Right hindlimb (tissue), 1 donor: ENCODE measurements around the gene ACSL1.

ENCODE experiments used
- DNase-seq: peaks from one replicate; pipeline ENCODE4 v3.0.0-alpha.2; 2018

The ACSL1 gene

DNA sequence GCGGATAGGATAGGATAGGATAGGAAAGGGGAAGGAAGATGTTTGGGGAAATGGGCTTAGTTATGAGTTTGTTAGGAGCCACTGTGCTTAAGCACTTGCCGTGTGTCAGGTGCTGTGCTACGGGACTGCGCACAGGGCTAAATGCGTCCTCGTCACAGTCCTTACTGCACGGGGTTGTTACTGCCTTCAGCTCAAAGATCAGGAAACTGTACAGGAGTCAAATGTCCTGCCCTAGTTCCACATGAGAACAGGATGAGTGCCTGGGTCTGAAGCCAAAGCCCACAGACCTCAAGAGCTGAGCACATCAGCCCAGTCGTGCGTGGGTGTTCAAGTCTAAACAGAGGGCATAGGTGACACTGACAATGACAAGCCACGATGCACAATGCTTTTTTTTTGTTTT is 15.0 kb downstream of the ACSL1 start:
- DNase-seq, result no peak

DNA sequence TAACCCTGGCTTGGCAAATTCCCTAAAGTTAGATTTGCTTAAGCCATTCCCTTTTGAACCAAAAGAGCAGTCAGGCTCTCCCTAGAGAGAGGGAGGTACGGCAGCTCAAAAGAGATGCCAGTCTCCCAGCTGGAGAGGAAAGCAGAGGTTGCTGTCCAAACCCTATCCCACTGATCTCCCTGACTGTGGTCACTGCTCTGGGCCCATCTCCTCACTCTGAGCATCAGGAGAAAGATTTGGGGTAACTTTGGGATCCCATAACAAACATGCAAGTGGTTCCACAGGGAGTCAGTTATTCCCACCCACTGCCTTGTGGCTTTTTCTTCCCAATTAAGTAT is 17.1 kb downstream of the ACSL1 start:
- DNase-seq, result no peak

DNA sequence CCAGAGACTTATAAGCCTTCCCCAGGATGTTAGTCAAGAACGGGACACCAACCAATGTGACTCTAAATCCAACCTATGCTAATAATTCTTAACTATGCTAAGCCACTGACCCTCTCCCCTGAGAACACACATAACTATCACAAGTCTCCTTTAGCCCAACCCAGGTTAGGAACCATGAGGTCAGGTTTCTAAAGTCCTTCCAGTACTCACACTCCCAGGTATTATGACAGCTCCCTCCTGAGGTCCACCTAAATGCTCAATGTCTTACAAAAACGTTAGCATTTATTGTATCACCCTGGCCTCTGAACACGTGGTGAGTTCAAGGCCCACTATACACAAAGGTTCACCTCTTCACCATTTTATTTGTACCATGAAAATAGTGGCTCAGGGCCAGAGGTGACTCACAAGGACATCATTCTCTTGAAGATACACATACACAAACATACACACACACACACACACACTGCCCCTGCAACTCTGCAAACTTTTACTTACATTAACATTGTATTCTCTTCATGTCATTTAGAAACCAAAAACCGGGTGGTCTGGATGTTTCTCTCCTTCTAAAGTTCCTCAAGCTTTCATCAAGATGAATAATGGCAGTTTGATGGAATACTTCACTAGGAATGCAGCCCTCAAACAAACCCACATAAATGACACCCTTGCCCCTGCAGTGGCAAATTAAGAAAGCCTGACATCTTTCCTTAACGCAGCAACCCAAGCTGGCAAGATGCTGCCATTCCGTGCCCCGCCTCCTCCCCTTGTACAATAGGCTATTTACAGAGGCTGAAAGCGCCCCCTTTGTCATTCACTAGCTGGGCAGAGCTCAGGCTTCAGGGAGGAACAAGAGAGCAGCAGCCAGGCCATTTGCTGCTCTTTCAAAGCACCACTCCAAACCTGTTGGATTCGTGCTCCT is 17.7 kb downstream of the ACSL1 start:
- peak; percentile 34 for DNase-seq

DNA sequence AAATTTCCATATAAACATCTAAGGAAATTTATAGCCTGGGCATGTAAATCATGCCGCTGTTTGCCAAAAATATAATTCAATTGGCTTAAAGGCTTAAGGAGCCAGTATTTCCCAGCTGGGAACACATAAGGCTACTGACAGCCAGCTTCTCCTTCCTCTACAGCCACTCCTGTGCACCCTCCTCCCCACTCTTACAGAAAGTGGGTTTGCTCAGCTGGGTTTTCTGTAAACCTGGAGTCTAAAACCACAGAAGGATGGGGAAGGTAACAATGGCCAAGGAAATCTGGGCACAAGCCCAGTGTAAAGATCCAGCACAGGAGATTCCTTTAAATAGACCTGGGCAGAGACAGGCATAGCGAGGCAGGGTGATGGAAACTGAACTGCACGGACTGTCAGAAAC is 18.5 kb downstream of the ACSL1 start:
- no peak for DNase-seq

DNA sequence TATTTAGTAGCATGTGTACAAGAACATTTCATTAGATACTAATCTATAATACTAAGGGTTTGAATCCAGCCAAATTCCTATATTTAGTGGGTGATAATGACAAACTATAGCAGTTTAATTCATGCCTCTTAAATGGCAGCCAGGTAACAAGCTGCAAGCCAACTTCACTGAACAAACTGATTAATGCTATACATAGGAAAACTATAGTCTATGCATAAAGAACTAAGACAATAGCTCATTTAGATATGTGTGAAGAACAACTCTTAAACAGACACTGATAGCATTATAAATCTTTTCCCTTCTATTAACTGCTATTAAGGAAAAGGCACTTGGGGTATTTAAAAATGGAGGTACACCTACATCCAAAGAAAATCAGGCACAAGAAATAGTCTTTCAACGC is 19.1 kb downstream of the ACSL1 start:
- DNase-seq, result no peak

DNA sequence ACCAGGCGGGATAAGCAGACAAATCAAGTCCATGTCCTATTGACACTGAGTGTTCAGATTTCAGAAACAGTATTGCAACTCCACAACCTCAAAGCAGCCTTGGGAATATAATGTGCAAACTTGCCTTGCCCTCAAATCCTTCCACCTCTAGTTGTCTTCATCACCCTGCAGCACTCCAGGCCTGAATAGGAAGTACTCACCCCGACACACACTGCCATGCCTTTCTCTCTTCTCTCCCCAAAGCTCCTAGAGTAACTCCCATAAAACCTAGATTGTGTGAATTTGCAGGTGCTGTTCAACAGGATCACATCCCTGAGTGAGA is 19.6 kb downstream of the ACSL1 start:
- no peak for DNase-seq

DNA sequence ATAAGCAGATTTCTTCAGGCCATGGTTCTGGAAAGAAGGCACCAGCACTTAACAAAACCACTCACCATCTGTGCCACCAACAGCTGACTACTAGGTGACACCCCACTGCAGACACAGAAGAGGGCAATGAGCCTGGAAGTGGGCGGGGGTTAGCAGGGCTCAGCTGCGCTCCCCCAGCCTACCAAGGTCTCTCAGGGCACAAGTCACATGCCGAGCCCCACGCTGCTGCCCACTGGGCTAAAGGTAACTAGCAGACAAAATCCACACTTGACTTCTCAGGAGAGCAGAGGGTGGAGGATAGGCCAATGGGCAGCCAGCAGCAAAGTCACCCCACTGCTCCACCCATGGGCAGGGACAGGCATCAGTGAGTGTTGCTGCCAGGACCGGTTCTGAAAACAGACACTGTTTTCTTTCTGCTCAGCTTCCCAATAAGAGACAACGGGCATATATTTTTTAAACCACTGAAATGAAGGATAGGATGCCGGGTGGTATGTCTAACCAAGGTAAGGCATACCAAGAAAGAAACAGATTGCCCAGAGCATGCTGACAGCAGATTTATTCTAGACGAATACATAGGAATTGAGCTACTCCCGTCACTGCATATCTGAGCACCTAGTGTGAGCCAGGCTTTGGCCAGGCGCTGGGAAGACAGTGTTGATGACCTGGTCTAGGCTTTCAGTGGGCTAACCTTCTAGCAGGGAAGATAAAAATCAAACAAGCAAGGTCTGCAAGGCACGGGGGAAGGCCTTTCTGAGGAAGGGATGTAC is 20.1 kb downstream of the ACSL1 start:
- peak; percentile 34 for DNase-seq

DNA sequence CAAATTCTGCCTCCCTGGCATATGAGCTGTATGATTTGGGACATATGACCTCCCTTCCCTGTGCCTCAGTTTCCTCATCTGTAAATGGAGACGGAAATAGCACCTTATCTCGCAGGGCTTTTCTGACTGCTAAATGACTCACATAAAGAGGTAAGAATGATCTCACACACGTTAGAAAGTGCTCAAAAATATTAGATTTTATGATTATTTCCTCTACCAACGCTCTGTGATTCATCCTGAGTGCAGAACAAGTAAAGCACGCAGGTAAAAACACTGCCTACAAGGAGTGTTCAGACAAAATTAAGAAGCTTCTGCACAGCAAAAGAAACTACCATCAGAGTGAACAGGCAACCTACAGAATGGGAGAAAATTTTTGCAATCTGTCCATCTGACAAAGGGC is 21.1 kb downstream of the ACSL1 start:
- DNase-seq, result no peak

DNA sequence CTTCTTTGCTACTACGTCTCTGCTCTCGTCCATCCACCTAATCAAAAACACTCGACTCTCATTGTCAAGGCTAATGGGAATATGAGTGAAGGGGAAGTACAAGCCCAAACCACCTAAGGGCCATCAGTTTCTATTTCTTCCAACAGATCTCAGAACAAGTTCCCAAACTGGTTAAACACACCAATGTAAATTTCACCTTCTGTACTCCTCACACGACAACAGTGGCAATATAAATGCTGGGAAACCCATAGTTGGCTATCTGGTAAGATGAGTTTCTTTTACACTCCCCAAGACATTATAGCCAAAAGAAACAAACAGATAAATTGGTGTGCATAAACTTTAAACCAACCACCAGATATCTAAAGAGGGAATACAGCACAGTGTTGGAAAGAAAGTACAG is 21.9 kb downstream of the ACSL1 start:
- no peak for DNase-seq

DNA sequence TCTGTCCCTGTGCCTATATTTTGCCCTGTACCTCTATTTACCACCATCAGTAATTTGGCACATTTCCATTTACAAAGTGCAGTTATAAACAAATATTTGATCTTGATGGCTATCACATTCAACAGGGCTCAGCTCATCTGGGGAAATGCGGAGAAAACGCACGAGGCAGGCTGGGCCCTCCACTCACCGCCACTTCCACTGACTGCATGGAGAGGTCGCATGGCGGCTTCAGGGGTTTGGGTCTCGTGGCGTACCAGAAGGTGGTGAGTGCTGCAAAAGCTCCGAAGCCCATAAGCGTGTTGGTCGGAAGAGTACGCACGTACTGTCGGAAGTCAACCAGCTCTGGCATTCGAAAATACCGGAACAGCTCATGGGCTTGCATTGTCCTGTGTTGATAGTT is 22.6 kb downstream of the ACSL1 start:
- DNase-seq, result no peak

DNA sequence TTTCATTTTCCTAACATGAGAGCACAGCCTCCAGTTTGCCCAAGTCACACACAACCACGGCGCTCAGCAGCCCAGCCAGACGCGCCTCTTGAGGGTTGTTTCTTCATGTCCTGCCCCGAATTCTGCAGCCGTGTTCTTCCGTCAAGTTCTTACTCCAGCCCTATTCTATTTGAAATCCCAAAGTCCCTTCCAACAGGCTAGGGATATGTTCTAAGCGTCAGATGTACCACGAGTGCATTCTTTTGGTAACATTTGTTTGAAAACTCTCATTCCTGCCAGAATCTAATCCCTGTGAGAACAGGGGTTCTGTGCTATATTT is 23.1 kb downstream of the ACSL1 start:
- DNase-seq, result no peak

DNA sequence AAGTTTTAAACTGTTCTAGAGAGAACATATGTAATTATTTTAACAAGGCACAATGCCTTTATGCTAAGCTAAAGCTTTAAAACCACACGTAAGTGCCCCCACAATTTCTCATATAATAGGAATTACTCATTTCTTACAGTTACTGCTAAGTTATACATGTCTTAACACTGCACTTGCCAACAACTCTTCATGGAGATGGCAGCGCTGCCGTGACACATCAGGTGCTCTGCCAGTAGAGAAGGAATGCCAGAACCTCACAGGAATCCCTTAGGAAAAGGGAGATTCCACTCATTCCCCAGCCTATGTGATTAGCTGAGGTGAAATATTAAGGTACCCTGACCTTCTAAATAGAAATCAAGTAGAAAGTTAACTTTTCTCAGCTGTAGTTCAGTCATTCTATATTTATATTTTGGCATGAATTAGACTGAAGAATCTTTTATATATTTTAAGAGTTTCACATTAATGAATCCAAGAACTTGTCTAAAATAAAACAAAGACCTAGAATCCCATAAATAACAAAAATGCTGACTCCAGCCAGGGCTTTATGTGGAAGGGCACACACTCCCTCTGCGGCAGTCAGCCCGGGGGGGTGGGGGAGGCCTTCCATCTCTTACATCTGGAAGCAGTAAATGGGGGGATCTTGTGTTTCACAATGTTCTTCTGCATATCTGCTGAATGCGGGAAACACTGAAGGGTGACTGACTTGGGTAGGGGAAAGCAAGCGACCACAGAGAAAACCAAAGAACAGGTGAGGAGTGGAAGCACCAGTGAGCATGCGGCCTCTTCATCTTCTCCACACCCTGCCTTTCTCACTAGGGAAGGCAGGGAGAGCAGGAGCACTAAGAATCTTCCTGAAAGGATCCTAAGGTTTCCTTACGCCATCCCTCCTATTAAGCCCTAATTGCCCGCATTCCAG is 23.7 kb downstream of the ACSL1 start:
- DNase-seq, result peak; percentile 61

DNA sequence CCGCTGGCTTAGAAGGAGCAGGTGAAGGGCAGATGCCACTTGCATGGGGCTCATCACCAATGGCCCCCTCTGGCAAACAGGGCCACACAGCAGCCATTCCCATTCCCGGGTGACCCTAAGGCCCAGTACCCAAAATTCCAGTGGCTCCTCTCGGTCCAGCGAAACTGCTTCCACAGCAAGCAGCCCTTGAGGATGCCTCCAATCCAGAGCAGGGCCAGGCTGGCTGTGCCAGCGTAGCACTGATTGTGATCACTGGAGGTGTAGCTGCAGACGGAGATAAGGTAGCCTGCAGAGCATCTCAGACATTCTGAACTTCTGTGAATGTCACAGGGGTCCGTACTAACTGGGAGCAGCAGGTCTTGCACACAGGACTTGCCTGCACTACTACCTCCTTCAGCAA is 27.3 kb downstream of the ACSL1 start:
- DNase-seq, result no peak

DNA sequence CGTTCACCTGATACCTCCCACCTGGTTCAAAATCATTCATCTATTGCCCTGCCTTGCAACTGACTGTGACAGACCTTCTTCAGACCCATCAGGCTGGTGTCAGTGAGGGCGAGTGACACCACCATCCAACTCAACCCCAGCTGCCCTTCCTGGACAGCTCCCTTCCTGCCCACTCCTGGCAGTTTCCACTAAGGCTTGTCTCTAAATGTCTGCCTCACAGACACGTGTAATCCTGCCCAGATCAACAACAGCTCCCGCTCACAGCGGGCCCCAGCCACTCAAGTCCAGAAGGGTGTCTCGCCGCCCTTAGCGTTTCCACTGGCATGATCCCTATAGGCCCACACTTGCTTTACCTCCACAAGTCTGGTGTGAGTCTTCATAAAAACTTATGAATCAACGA is 28.9 kb downstream of the ACSL1 start:
- DNase-seq, result no peak

DNA sequence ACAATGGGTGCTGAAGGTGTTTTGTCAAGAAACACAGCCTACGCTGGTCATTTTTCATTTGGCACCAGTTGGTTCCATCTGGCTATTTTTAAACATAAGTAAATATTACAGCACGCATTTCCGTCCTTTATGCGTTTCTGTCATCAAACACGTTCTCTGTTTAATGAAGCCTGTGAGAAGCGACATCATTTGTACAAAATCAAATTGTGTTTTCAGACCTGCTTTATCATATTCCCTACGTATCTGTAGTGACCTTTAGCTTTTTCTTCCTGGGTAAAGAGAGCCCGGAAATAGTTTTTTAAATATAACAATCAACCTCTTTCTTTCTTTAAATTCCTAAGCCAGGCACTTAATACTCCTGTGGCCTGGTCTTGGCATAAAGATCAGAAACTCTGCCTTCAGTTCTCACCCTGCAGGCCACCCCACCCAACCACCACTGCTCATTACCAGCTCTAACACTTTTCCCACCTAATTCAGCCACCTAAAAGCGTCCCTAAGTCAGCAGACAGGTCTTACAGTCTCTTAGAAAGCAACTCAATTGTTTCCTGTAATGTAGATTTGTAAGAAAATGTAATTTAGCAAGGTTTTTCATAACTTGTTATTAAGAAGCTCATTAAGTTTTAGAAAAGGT is 30.4 kb downstream of the ACSL1 start:
- no peak for DNase-seq

DNA sequence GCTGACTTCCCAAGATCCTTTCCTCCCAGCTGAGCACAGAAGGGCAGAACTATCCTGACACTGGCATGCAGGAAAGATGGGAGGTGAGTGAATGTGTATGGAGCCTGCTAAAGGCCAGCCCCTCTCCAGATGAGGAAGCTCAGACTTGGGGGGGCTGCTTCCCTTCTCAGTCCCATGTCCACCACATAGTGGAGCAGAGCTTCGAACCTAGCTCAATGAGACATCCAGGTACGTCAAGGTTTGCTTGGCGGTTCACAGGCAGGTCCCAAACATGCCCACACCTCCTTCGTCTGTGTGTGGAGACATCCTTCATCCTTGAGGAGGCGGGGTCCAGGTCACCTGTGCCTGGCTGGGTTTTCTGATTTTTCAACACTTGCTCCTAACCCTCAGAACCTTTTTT is 31.3 kb downstream of the ACSL1 start:
- DNase-seq, result no peak

DNA sequence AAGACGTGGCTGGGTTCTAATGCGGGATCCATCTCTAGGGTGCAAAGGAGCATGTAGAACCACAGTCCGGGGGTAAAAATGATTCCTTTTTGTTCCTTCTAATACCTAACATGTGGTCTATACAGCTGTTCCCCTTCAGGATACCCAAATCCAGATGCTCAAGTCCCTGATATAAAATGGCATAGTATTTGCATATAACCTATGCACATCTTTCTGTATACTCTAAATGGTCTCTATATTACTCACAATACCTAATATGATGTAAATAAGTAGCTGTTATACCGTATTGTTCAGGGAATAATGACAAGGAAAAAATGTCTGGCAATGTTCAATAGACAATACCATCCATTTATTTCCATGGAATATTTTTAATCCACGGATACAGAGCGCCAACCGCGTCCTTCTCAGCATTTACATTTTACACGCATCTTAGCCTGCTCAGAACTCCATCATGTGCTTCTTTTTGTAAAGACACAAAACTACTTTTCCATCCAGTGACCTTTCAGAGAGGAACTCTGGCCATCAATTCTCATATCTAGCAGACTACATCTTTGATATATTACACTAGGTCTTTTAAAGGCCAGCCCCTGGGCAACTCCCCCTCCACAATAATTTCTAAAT is 31.9 kb downstream of the ACSL1 start:
- DNase-seq, result no peak

DNA sequence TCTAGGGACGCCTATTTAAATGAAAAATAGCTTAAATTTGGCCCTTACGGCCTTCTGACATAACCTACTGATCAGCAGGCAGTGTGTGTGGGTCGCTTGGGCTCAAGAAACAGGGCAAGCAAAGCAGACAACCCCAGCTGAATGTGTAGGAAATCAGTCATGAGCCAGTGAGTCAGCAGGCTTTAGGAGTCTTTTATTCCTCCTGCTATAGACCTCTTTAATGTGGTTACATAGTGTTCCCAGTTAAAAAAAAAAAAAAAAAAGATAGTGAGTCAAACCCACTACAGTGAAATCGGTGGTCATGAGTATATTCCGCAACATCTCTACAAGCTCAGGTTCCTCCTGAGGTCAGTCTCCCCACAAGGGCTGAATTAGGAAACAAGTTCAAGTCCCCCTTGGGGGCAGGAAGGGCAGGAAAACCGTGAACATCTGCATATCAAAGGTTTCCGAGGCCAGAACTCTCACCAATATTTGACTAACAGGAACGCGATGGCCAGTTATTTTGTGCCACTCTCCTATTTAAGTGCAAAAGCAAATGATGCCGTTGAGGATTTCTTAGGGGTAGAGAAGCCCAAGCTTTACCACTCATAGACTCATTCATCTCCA is 32.7 kb downstream of the ACSL1 start:
- DNase-seq, result no peak

DNA sequence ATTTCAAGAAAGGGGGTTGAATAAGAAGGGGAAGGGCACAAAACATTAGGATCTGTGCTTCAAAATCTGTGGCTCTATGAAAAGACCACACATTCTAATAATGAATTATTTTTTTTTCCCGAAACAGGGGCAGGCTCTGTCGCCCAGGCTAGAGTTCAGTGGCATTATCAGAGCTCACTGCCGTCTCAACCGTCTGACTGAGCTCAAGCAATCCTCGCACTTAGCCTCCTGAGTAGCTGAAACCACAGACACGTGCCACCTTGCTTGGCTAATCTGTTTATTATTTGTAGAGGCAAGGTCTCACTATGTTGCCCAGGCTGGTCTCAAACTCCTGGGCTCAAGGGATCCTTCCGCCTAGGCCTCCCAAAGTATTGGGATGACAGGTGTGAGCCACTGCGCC is 33.4 kb downstream of the ACSL1 start:
- DNase-seq, result no peak

DNA sequence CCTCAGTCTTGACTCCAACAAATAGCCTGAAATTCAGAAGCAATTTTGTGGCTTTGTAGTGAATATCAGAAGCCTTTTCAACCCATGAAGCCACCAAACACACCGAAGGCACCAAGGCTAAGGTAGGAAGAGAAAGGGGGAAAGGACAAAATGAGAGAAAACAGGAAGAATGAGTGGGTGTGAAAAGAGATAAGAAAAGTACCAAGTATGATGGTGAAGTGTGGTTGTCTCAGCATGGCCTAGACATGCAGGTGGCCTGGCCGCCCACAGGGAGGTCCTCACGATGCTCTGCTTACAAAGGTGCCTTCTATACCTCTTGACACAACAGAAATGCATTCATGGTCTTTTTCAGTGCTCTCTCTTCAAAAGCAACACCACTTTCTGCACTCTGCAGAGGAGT is 34.9 kb downstream of the ACSL1 start:
- no peak for DNase-seq

DNA sequence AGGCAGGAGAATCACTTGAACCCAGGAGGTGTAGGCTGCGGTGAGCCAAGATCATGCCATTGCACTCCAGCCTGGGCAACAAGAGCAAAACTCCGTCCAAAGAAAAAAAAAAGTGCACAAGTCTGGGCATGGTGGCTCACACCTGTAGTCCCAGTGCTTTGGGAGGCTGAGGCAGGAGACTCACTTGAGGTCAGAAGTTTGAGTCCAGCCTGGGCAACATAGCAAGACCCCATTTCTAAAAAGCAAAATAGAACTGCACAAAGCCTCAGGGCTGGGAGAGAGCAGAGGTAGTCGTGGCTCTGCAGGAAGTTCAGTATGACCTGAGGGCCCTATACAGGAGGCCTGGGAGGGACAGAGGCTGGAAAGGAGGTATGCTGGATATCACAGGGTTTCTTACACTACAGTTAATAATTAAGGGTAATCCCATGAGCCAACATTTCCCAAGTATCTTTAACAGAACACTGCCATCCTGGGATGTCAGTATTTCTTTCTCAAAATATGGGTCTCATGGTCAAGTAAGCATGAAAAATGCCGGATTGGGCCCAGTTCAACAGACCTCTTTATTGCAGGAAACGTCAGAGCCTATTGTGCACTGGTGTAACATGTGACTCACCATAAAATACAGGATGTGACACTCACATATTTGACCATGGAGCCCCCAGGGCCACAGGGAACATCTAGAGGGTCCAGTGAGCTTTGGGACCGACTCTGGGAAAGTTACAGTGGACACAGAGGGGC is 37.8 kb downstream of the ACSL1 start:
- no peak for DNase-seq

DNA sequence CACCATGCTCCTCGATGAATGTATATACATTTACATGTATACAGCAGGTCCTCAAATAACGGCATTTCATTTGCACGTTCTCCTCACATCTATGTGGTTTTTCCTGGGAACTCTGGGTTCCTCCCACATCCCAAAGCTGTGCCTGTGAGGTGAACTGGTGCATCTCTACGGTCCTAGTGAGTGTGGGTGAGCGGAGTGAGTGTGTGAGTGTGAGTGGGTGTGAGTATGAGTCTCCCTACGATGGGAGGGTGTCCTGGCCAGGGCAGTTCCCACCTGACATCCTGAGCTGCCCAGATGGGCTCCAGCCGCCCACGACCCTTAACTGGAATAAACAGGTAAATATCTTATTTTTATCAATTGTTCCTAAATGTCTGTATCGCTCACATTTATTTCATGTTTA is 40.0 kb downstream of the ACSL1 start:
- no peak for DNase-seq
